Suppressor macrophage (primary cell): ENCODE results near the gene SMARCAL1.

ENCODE experiments used
- DNase-seq, 4 experiments: peaks; one replicate each; pipeline ENCODE4 v3.0.0-alpha.2; 2020 to 2022

Gene SMARCAL1

DNA sequence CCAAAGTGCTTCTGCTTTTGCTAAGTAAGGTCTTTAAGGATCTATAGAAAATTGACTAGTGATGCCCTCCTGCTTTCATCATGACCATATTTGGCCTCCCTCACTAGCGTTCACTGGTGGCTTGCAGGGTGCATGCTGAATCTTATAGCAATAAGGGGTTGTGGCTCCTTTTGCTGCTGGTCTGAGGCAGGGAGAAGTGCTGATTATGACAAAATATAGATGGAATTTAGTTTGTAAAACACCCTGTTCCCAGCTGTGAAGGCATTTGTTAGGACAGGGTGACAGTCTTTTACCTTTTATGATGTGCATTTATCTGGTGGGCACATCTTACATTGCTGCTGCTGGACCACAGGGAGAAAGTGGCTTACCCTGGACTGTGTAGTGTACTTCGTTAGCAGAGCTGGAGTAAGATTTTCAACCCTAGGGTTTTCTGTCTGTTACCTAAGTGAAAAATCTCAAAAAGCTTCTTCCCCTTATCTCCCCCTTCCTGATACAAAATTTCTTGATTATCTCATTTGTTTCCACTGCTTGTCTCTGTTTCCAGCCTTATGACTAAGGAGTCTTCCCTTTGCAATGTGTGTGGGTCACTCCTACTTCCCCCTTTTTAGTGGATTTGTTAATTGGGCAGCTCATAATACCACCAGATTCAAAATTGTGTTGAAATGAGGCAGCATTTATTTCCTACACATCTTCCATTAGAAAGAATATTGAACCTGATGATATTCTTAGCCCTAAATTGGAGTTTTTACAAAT, 65.2 kb downstream of the SMARCAL1 start:
- DNase-seq = peak; percentile 64 to 93 (median 76)

DNA sequence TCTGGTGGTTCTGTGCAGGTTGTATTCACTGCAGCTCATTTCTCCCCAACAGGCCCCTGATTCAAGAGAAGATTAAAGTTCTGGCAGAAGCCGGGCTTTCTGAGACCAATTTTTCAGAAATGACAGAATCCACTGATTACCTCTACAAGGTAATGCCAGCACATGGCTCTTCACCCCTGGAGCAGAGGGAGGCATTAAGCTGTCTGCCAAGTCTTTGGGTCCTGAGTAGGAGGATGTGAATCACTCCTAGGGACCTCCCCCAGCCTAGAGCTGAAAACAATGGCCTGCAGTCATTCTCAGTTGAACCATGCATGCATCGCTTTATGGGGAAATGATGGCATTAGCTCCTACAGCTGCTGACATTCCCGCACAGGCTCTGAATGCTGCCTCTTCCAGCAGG, 65.9 kb downstream of the SMARCAL1 start:
- DNase-seq = peak; percentile 68 to 88 (median 80)

DNA sequence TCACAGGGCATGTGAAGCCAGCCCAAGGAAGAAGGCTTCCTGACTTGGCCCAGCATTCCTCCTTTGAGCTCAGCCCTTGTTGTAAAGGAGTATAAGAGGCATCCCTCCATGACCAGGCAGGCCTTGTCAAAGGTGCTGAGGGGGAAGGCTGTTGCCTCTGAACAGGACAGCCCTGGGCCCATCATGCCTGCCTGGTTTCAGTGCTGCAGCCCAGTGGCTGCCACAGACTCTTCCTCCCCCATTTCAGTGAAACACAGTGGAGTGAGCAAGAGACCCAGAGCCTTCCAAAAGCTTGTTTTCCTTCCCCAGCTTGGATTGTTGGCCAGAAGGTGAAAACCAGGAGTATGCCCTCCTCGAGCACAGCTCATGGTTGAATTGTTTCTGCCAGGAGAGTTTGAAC, 66.5 kb downstream of the SMARCAL1 start:
- DNase-seq = no peak

DNA sequence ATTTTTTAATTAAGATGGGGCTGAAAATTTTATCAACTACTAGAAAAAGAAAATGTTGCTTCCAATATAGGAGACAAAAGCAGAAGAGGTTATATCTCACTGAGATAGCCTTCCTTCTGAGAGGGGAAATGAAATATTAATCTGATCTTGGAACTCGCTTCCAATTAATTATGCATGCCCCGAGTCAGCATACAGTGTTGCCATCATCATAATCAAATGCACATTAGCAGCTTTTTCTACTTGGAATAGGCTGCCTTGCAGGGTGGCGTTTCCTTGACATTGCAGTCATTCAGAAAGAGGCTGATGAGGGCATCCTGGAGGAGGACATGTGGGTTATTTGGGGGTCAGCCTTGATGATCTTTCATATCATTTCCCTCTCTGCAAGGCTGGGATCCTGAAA, 67.9 kb downstream of the SMARCAL1 start:
- DNase-seq = no peak

DNA sequence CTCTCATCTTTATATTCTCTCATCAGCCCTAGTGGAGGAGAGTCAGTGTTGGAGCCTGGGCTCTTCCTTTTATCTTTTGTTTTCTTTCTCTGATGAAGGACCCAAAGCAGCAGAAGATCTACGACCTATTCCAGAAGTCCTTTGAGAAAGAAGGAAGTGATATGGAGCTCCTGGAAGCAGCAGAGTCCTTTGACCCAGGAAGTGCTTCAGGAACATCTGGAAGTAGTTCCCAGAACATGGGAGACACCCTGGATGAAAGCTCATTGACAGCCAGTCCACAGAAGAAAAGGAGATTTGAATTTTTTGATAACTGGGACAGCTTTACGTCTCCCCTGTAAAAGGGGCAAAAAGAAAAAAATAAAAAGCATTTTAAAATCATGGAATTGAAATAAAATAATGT, 70.4 kb downstream of the SMARCAL1 start:
- DNase-seq = no peak

DNA sequence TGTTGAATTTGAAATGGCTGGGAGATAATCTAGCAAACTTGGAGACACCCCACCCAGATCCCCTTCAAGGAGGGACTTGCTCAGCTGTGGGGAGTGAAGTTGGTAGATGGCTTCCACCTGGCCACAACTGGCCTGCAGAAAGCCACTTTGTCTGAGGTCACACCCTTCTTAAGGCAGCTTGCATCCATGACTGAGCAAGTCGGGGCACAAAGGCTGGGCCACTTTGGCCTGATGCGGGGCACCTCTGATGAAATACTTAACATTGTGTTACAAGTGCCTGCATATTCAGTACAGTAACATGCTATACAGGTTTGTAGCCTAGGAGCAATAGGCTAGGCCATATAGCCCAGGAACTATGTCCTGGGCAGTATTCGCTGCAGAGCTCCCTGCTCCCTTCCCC, 73.0 kb downstream of the SMARCAL1 start:
- DNase-seq = no peak

DNA sequence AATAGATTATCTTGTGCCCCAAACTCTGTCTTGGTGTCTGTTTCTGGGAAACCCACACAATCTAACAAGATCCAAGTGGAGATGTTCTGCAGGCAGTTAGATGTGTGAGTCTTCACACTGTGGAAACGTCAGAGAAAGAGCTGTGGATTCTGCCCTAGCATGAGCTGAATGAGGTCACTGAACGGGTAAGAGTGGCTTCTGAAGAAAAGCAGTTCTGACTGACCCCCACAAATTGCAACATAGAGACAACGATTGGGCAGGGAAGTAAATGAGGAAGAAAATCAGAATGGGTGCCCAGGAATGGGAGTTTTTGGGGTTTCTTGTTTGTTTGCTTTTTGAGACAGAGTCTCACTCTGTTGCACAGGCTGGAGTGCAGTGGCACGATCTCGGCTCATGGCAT, 73.5 kb downstream of the SMARCAL1 start:
- DNase-seq = peak; percentile 76 to 94 (median 88)

DNA sequence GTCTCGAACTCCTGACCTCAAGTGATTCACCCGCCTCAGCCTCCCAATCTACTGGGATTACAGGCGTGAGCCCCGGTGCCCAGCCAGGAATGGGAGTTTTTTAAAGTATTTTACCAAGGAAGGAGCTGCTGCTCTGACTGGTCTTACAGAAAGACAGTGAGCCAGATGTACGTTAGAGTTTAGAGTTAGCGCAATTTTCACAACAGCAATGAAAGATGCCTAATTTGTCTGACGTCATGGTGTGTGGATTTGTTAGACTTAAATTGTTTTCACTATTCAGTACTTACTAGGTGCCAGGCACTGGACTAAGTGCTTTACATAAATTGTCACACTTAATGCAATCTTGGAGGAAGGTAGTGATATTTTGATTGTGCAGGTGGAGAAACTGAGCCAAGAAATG, 74.0 kb downstream of the SMARCAL1 start:
- peak in 2 of 4 experiments; percentile 18 to 40 for DNase-seq

DNA sequence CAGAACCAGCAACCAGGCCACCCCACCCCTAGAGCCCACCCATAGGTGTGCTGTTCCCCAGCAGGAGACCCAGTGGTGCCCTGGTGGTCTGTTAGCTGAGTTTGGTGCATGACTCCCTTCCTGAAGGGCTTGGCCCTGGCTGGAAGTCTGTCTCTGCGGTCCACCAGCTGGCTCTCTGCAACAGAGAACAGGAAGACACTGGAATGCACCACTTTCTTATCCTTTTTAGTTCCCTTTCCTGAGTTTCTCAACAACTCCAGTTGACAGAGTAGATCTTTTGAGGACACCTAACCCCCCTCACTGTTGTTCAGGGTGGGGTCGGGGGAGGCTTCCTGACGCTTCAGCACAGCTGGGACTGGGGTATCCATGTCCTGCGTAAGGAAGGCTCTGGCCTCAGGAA, 74.4 kb downstream of the SMARCAL1 start:
- DNase-seq = peak; percentile 67 to 89 (median 83)

DNA sequence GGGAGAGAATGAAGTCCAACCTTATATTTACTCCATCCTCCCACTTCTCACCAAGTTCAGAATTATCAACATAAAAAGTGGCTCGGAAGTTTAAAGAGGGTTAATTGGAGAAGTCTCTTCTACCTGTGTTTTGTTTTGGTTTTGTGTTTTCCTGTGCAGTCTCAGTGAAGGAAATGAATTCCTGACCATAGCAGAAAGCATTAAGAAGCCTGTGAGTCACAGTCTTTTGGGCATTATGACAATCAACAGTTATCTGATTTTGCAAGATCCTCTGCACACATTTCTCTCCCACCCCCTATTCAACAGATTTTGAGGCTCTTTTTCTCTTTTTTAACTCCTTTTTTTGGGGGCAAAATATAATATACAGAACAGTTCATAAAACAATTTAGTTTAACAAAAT, 77.8 kb downstream of the SMARCAL1 start:
- peak; percentile 21 to 74 (median 49) for DNase-seq

DNA sequence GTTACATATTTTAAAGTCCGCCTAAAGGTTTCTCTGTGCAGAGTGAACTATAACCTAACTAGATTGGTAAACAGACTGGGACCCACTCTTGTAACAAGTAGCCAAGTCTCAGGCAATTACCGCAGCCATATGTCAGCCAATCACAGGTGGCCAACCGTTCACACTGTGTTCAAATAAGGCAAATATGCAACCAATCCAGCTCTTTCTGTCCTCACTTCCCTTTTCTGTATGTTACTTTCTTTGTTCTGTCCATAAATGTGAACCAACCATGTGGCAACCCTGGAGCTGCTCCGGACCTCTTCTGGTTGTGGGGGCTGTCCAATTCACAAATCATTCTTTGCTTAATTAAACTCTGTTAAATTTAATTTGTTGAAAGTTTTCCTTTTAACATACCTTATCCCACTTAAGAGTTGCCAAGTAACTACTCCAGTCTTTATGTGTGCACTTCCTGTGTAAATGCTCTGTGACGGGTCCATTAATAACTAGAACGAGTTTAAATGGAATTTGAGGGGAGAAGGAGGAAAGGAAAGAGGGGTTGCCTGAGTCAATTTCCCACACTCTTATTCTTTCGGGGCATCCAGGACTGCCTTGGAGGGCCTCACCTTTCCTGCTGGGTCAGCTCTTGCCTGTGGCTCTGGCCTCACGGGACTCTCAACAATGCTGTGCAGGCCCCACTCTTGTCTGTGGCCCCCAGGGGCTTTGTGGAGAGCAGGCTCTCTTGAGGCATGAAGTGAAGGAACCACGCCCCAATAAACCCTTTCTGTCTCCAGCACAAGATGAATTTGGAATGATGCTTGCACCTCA, 79.7 kb downstream of the SMARCAL1 start:
- DNase-seq = peak in 3 of 4 experiments; percentile 30 to 55 (median 51)

DNA sequence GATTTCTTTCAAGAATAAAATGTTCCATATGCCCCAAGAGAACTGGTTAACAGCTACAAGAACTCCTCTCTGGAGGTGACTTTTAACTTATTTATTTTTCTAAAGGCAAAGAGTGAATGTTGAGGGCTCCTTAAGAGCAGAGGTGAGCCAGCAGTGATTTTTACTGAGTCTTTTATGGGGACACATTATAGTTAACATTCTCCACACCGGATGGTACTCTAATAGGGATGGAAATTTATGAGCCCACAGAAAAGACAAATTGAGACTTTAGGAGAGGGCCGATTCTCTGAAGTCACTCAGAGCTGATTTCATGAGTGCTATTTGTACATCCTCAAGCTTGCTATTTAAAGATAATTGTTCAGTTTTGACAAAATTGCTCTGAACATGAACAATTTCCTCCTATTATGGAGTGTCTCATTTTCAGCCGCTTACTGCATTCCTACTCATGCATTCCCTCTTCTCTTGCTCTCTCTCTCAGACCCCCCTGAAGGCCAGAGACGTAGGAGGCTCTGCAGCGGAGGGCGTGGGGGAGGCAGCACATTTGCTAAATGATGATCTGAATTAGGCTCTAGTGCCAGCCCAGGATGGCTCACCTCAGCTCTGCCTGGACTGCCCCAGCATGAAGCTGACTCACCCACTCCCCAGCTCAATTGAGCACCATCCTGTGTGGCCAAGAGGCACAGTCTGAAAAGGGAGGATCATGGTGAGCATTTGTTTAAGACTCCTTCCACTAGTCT, 80.5 kb downstream of the SMARCAL1 start:
- DNase-seq = peak in 1 of 4 experiments; percentile 26

DNA sequence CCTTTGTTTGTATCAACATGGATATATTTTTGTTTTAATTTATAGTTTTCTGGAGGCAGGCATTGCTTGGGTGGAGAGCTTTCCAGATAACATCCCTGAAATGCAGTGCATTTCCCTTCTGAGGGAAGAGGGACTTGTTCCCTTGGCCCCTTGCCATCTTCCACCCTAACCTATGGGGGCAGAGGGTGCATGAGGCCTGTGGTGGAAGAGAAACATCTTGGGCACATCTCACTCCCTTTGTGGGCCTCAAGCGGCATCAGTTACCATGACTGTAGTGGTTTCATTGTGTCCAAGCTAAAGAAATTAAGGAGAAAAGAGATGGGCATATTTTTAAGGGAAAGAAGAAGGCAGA, 81.0 kb downstream of the SMARCAL1 start:
- DNase-seq = no peak

DNA sequence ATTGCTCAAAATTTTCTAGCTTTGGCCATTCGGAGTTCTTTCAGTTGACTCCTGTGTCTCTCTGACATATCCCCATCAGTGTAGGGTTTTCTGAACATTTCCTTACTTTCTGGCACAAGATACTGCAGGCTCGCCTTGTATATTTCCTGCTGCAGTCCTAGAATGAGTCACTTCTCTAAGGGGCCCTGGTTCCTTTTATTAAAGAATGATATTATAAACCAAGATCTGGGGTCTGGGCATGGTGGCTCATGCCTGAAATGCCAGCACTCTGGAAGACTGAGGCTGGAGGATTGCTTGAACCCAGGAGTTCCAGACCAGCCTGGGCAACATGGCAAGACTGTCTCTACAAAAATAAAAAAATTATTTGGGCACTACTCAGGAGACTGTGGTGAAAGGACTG, 83.4 kb downstream of the SMARCAL1 start:
- DNase-seq = peak in 3 of 4 experiments; percentile 44 to 70 (median 64)

DNA sequence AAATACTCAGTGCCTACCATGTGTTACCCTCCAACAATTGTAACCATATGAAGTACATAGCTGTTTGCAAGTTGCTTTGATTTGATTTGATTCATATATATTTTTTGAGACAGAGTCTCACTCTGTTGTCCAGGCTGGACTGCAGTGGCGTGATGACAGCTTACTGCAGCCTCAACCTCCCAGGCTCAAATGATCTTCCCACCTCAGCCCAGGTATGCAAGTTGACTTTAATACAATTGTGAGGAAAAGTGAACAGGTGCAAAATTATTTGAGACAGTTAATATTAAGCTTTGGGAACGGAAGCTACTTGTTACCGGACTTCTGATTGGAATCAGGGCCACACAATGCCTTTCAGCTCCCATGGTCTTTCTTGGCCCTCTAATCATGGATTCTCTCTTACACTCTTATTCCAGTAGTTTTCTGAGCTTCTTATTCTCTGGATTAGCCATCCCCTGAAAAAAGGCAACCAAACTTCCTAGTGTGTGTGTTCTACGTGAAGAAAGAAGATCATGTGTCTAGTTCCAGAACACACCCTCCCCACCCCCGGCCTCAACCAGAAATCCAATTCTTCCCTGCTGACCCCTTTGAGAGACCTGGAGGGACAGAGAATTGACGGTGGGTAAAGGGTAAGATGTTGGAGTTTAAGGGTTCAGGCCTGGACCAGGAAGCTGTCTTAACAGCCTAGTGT, 85.2 kb downstream of the SMARCAL1 start:
- peak in 3 of 4 experiments; percentile 34 to 64 (median 58) for DNase-seq

DNA sequence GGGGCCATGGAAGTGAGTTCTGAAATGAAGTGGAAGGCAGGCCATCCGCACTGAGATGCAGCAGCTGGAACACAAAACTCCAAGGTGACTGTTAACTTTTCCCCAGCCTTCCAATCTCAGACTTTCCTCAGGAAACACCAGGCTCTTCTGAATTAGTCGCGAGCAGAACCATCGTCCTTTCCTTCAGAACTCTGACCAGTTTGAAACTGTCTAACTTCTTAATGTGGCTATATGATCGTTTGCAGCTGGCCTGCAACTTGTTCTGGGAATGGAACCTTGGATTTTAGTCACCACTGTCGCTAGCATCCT, 85.7 kb downstream of the SMARCAL1 start:
- DNase-seq = no peak

DNA sequence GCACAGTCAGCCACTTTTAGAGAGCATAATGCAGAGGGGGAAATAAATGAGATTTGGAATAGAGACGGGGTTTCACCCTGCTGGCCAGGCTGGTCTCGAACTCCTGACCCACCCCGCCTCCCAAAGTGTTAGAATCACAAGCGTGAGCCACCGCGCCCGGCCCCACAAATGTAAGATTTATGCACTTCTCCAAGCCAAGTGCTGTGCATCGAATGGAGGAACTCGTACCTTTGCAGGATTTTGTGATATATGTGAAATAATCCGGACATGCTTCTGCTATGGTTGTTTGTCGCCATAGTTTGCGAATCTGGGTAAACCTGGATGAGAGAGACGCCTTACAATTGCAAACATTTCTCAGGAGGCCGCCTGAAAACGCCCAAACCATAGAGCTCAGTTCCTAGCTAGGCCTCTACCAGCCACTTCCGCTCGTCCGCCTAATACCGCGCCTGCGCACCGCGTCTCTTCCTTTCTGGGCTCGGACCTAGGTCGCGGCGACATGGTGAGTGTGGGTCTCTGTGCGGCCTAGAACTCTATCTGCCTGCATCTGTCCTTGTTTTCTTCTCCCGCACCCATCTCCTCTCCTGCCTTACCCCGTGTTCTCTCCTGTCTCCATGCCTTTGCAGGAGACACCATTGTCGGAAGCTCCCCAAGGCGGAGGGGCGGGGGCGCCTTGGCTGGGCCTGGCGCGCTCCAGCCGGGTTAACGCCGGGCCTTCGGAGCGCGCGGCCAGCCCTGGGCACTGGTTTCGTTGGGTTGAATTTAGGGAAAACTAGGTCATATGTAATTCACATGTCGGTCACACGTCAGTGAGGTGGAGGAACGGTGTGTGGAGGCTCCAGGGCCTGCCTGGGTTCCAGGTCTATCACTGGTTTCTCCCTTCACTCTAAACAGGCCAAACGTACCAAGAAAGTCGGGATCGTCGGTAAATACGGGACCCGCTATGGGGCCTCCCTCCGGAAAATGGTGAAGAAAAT, 86.4 kb downstream of the SMARCAL1 start, which contains the start of gene RPL37A:
Gene RPL37A (plus strand): TSS at position 466 of the 974 bp plus-strand sequence. CDS start 31 bp downstream, at position 497.
- DNase-seq = peak; percentile 95 to 98 (median 97)

DNA sequence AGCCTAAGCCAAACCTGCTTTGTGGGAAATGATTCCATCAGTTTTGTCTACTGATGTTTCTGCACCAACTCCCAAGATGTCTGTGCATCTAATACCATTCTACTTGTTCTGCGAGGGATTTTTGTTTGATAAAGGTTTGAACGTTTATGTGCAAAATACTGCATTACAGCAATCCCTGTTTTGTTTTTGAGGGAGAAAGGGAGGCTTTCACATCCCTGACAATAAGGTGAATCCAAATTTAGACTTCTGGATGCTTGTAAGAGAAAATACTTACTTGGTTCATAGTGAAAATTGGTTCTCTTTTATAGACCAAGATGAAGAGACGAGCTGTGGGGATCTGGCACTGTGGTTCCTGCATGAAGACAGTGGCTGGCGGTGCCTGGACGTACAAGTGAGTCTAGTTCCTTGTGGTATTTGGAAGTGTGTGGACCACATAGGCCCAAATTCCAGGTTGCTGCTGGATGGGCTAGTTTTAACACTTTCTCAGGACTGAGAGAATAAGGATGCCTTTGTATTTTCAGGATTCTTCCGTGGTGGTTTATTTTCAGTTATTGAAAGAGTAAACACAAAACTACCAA, 87.4 kb downstream of the SMARCAL1 start:
- peak in 2 of 4 experiments; percentile 42 for DNase-seq

DNA sequence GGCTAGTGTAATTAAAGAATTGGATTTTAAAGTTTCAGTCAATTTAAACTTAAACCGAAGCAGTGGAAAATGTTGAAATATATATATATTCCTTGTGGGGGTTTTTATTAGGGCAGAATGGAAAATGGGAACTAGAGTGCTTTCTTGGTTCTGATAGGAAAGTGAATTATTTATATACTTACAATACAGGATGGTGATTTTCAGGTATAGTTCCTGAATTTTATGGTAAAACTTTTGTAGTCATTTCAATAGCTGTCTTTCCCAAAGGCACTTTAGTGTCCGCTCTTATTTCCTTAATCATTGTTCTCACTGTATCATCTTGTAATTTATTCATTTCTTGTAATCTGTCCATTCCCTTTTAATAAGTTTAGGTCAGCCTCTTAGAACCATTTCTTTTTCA, 88.3 kb downstream of the SMARCAL1 start:
- DNase-seq = no peak

DNA sequence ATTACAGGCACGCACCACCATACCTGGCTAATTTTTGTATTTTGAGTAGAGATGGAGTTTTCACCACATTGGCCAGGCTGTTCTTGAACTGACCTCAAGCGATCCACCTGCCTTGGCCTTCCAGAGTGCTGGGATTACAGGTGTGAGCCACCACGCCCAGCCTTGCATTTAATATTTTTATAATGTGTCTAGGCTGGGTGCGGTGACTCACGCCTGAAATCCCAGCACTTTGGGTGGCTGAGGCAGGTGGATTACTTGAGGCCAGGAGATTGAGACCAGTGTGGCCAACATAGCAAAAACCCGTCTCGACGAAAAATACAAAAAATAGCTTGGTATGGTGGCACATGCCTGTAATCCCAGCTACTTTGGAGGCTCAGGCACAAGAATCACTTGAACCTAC, 89.6 kb downstream of the SMARCAL1 start:
- DNase-seq = no peak
